ENCODE results near the gene SLC20A1. TPM values are rescaled to one million over a fixed set of nuclear protein-coding genes. Genes with fewer than 3 reads are reported as not detected.
A peak's percentile ranks its signal among the peaks of the same experiment; 100 is the strongest.

SLC20A1 gene
- total and polyA plus RNA-seq, 4 donors: 7.0 to 82.6 (median 35.8) TPM

DNA sequence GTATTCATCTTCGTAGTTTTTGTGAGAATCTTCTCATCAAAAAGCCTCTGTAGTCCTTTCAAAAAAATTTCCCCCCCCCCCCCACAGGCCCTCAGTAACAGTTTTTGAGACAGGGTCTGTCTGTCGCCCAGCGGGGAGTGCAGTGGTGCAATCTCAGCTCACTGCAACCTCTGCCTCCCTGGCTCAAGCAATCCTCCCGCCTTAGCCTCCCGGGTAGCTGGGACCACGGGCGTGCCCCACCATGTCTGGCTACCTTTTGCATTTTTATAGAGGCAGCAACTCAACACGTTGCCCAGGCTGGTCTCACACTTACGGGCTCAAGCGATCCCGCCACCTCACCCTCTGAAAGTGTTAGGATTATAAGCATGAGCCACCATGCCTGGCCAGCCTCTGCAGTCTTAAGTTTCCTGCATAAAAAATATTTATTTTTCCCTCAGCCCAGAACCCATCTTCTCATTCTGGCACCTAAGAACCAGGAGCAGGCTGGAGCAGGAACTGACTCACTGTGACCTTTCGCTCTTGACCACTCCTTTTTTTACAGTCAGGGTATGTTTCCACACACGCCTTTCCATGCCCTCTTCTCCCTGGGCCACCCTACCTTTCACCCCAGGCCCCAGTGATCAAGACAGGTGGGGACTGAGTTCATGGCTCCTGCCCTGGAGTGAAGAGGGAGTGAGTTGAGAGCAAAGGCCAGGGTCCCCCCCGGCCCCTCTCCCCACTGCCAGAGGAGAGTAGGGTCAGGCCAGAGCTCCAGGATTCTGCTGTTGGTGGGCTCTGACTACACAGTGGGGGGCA is 42.5 kb downstream of the SLC20A1 start:
- no peak for DNase-seq

DNA sequence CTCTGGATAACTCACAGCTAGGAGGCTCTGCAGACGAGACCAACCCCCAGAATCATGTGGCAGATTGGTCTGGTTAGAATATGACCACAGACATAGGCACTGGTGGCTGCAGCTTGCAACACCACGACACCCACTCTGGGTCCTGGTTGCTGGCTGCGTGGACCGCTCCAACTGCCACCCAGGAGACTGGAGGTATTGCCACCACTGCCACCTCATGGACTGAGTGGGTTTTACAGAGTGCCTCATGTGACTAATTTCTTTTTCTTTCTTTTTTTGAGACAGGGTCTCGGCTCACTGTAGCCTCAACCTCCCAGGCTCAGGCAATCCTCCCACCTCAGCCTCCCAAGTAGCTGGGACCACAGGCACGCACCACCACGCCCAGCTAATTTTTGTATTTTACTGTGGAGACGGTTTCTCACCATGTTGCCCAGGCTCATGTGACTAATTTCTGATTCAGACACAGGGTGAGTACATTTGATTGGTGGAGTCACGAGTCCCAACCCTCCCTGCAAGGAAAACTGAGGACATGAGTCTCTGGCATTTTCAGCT is 45.2 kb downstream of the SLC20A1 start:
- peak; percentile 82 to 83 for DNase-seq
- Histone ChIP-seq H3K27ac (ENCODE audit: low read depth in 1 of 2, low read length in 2 of 2) (no peak overlapping the region), H3K4me3 (ENCODE audit: low read length in 2 of 2) (no peak overlapping the region), H3K36me3 (ENCODE audit: control insufficient read depth in 1 of 2, insufficient read depth in 2 of 2, low read length in 1 of 2) (no peaks in the 10 kb centered on the region), H3K4me1 (ENCODE audit: control insufficient read depth in 1 of 2, insufficient read depth in 2 of 2, low read length in 2 of 2) (no peaks in the 10 kb centered on the region), H3K9me3 (ENCODE audit: control insufficient read depth, low read length) (no peaks in the 10 kb centered on the region), H3K27me3 (ENCODE audit: control insufficient read depth in 1 of 2, insufficient read depth in 2 of 2, low read length in 1 of 2) (no peaks in the 10 kb centered on the region)
- intact Hi-C loops (cut with DNase I): loop anchor here in 1 of 2 donors (1.0 to 5.0 kb wide), 2 partner anchors 65 to 89 kb away; no protein-coding TSS in a partner anchor
- ATAC-seq (ENCODE audit: low FRiP score): peak; percentile 69
- 35 to 41% methylated on average over 9 of the region's 9 CpGs for WGBS, 2 donors

More for the DNA sequence above, 42.5 kb downstream of the SLC20A1 start:
- intact Hi-C loops (cut with DNase I): no loop called here
- WGBS, 2 donors: 89 to 92% methylated on average over 14 of the region's 14 CpGs
- no peak overlapping the region for H3K4me3 ChIP-seq (ENCODE audit: low read length in 2 of 2)
- H3K27ac ChIP-seq (ENCODE audit: low read depth in 1 of 2, low read length in 2 of 2): no peak overlapping the region
- H3K36me3 ChIP-seq (ENCODE audit: control insufficient read depth in 1 of 2, insufficient read depth in 2 of 2, low read length in 1 of 2): no peaks in the 10 kb centered on the region
- ATAC-seq (ENCODE audit: low FRiP score): no peak
- no peaks in the 10 kb centered on the region for H3K27me3 ChIP-seq (ENCODE audit: control insufficient read depth in 1 of 2, insufficient read depth in 2 of 2, low read length in 1 of 2)
- no peaks in the 10 kb centered on the region for H3K4me1 ChIP-seq (ENCODE audit: control insufficient read depth in 1 of 2, insufficient read depth in 2 of 2, low read length in 2 of 2)
- H3K9me3 ChIP-seq (ENCODE audit: control insufficient read depth, low read length): no peaks in the 10 kb centered on the region

DNA sequence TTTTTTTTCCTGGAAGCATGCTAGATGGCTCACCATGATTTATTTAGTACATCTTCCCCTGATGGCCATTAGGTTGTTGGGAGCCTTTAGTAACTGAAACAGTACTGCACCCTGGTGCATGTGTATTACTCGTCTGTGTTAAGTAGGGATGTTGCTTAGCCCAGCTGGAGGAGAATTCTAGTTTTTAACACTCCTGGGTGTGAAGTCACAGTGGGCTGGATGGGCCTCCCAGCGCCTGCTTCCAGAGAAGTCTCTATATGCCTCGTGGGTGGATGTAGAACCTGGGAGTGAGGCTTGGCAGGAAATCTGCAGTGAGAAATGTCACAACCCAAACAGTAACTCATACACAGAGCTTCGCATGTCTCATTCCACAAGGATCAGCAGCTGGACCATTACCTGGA is 46.1 kb downstream of the SLC20A1 start:
- intact Hi-C loops (cut with DNase I): loop anchor here in 1 of 2 donors (1.0 to 5.0 kb wide), 2 partner anchors 66 to 90 kb away; no protein-coding TSS in a partner anchor

DNA sequence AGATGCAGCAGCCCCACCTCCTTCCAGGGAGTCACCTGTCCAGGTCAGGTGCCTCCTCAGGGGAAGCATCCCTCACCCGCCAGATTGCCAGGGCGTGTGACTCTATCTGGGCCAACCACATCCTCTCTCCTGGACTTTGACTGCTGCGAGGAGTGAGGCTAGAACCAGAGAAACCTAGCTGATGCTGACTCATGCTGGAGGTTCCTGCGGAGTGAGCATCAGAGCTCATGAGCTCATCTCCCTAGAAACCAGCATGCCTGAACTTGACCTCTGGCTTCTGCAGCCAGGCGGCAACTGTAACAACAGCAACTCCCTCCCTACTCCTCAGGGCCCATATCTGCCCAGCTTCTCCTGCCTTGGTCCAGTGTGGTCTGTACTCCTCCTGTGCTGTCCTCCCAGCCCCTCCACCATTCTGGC is 46.8 kb downstream of the SLC20A1 start:
- 57 to 62% methylated on average over 5 of the region's 5 CpGs for WGBS, 2 donors
- H3K27me3 ChIP-seq (ENCODE audit: control insufficient read depth in 1 of 2, insufficient read depth in 2 of 2, low read length in 1 of 2): no peaks in the 10 kb centered on the region
- DNase-seq (peak in 1 of 2 donors; percentile 72), ATAC-seq (ENCODE audit: low FRiP score) (peak; percentile 55)
- H3K4me1 ChIP-seq (ENCODE audit: control insufficient read depth in 1 of 2, insufficient read depth in 2 of 2, low read length in 2 of 2): no peaks in the 10 kb centered on the region
- H3K9me3 ChIP-seq (ENCODE audit: control insufficient read depth, low read length): no peaks in the 10 kb centered on the region
- no peaks in the 10 kb centered on the region for H3K36me3 ChIP-seq (ENCODE audit: control insufficient read depth in 1 of 2, insufficient read depth in 2 of 2, low read length in 1 of 2)
- H3K27ac ChIP-seq (ENCODE audit: low read depth in 1 of 2, low read length in 2 of 2): no peak overlapping the region
- intact Hi-C loops (cut with DNase I): loop anchor here in 1 of 2 donors (5.0 kb wide), 1 partner anchor 90 kb away; no protein-coding TSS in a partner anchor
- H3K4me3 ChIP-seq (ENCODE audit: low read length in 2 of 2): no peak overlapping the region

More for the DNA sequence above, 46.1 kb downstream of the SLC20A1 start:
- Histone ChIP-seq H3K36me3 (ENCODE audit: control insufficient read depth in 1 of 2, insufficient read depth in 2 of 2, low read length in 1 of 2) (no peaks in the 10 kb centered on the region), H3K4me1 (ENCODE audit: control insufficient read depth in 1 of 2, insufficient read depth in 2 of 2, low read length in 2 of 2) (no peaks in the 10 kb centered on the region), H3K4me3 (ENCODE audit: low read length in 2 of 2) (no peak overlapping the region), H3K9me3 (ENCODE audit: control insufficient read depth, low read length) (no peaks in the 10 kb centered on the region), H3K27ac (ENCODE audit: low read depth in 1 of 2, low read length in 2 of 2) (no peak overlapping the region), H3K27me3 (ENCODE audit: control insufficient read depth in 1 of 2, insufficient read depth in 2 of 2, low read length in 1 of 2) (no peaks in the 10 kb centered on the region)
- ATAC-seq (ENCODE audit: low FRiP score) (no peak), DNase-seq (no peak)
- WGBS, 2 donors: 63 to 65% methylated on average over 4 of the region's 4 CpGs

DNA sequence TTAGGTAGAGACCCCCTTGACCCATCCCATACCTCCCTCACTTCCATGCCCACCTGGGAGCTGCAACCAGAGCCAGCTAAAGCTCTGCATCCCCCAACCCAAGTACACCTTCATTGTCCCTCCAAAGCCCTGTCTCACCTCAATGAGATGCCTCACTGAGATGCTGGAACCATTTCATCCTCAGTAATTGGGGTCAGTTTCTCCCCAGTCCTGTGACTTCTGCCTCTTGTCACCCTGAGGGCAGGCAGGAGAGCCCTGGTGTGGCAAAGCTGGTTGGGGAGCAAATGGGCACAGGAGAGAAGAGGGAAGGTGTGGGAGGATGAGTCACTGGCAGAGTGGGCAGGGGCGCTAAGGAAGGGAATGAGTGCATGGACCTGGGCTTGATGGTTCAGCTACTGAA is 47.2 kb downstream of the SLC20A1 start:
- peak; percentile 9 for ATAC-seq (ENCODE audit: low FRiP score)
- Histone ChIP-seq H3K4me3 (ENCODE audit: low read length in 2 of 2) (no peak overlapping the region), H3K36me3 (ENCODE audit: control insufficient read depth in 1 of 2, insufficient read depth in 2 of 2, low read length in 1 of 2) (no peaks in the 10 kb centered on the region)

DNA sequence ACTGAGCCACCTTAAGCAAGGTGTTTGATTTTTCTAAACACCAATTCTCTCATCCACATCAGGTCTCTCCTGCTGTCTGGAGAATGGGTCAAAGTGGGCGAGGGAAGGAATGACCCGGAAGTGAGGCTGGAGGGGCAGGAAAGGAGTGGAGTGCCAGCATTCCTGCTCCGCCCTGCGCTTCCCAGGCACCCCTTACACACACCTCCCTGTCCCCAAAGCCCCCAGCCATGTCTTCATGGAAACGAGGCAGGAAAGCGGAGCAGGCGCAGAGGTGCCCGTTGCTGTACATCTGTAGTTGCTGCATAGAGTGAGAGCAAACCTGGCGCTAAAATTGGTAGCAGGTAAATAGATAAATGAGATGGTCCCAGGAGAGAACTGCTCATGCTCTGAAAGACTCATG is 47.9 kb downstream of the SLC20A1 start:
- H3K4me3 ChIP-seq (ENCODE audit: low read length in 2 of 2): no peak overlapping the region
- no peaks in the 10 kb centered on the region for H3K9me3 ChIP-seq (ENCODE audit: control insufficient read depth, low read length)
- WGBS, 2 donors: 84 to 92% methylated on average over 9 of the region's 9 CpGs
- intact Hi-C loops (cut with DNase I): loop anchor here in 1 of 2 donors (5.0 kb wide), 1 partner anchor 91 kb away; no protein-coding TSS in a partner anchor
- H3K4me1 ChIP-seq (ENCODE audit: control insufficient read depth in 1 of 2, insufficient read depth in 2 of 2, low read length in 2 of 2): no peaks in the 10 kb centered on the region
- no peak overlapping the region for H3K27ac ChIP-seq (ENCODE audit: low read depth in 1 of 2, low read length in 2 of 2)
- no peaks in the 10 kb centered on the region for H3K27me3 ChIP-seq (ENCODE audit: control insufficient read depth in 1 of 2, insufficient read depth in 2 of 2, low read length in 1 of 2)
- DNase-seq (no peak), ATAC-seq (ENCODE audit: low FRiP score) (no peak)
- H3K36me3 ChIP-seq (ENCODE audit: control insufficient read depth in 1 of 2, insufficient read depth in 2 of 2, low read length in 1 of 2): no peaks in the 10 kb centered on the region

More for the DNA sequence above, 47.2 kb downstream of the SLC20A1 start:
- no peaks in the 10 kb centered on the region for H3K27me3 ChIP-seq (ENCODE audit: control insufficient read depth in 1 of 2, insufficient read depth in 2 of 2, low read length in 1 of 2)
- H3K27ac ChIP-seq (ENCODE audit: low read depth in 1 of 2, low read length in 2 of 2): no peak overlapping the region
- H3K9me3 ChIP-seq (ENCODE audit: control insufficient read depth, low read length): no peaks in the 10 kb centered on the region
- intact Hi-C loops (cut with DNase I): loop anchor here in 1 of 2 donors (5.0 kb wide), 1 partner anchor 91 kb away; no protein-coding TSS in a partner anchor
- no peaks in the 10 kb centered on the region for H3K4me1 ChIP-seq (ENCODE audit: control insufficient read depth in 1 of 2, insufficient read depth in 2 of 2, low read length in 2 of 2)
- 92 to 94% methylated on average over 1 of the region's 1 CpG for WGBS, 2 donors
- no peak for DNase-seq

DNA sequence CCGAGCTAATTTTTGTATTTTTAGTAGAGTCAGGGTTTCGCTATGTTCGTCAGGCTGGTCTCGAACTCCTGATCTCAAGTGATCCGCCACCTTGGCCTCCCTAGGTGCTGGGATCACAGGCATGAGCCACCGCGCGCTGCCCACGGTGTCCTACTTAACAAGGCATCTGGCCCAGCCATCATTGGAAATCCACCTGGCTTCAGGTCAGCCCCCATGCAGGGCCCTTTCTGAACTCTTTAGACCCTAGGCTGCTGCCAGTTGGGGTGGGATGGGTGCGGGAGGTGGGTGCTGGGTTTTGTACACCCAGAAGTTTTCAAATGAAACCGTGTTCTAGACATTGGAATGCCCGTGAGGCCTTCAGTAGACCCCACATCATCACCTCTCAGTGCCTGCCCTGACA is 48.4 kb downstream of the SLC20A1 start:
- H3K4me1 ChIP-seq (ENCODE audit: control insufficient read depth in 1 of 2, insufficient read depth in 2 of 2, low read length in 2 of 2): no peaks in the 10 kb centered on the region
- intact Hi-C loops (cut with DNase I): loop anchor here in 1 of 2 donors (5.0 kb wide), 1 partner anchor 92 kb away; no protein-coding TSS in a partner anchor
- WGBS, 2 donors: 95% methylated on average over 12 of the region's 12 CpGs
- no peaks in the 10 kb centered on the region for H3K9me3 ChIP-seq (ENCODE audit: control insufficient read depth, low read length)
- no peak overlapping the region for H3K27ac ChIP-seq (ENCODE audit: low read depth in 1 of 2, low read length in 2 of 2)
- DNase-seq (no peak), ATAC-seq (ENCODE audit: low FRiP score) (no peak)
- no peaks in the 10 kb centered on the region for H3K27me3 ChIP-seq (ENCODE audit: control insufficient read depth in 1 of 2, insufficient read depth in 2 of 2, low read length in 1 of 2)
- no peak overlapping the region for H3K4me3 ChIP-seq (ENCODE audit: low read length in 2 of 2)
- no peaks in the 10 kb centered on the region for H3K36me3 ChIP-seq (ENCODE audit: control insufficient read depth in 1 of 2, insufficient read depth in 2 of 2, low read length in 1 of 2)

DNA sequence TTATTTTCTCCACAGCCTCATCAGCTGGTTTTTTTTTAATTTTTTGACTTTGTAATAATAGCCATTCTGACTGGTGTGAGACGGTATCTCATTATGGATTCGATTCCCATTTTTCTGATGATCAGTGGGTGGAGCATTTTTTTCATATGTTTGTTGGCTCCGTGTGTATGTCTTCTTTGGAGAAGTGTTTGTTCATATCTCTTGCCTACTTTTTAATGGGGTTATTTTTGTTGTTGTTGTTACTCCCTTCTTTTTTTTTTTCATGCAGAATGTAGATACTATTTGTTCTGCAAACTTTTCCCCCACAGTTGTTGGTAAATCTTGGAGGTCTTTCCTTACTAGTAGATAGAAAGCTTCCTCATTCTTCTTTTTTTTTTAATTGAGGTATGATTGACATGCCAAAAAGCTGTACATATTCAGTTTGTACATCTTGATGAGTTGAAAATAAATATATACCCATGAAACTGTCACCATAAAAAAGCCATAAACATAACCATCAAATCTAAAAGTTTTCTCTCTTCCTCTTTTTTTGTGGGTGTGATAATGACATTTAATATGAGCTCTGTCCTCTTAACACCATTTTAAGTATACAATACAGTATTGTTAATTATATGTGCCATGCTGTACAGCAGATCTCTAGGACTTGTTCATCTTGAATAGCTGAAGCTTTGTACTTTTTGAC is 53.2 kb downstream of the SLC20A1 start:
- intact Hi-C loops (cut with DNase I): no loop called here
- ATAC-seq (ENCODE audit: low FRiP score) (no peak), DNase-seq (no peak)
- Histone ChIP-seq H3K27me3 (ENCODE audit: control insufficient read depth in 1 of 2, insufficient read depth in 2 of 2, low read length in 1 of 2) (no peaks in the 10 kb centered on the region), H3K4me3 (ENCODE audit: low read length in 2 of 2) (no peak overlapping the region), H3K4me1 (ENCODE audit: control insufficient read depth in 1 of 2, insufficient read depth in 2 of 2, low read length in 2 of 2) (no peaks in the 10 kb centered on the region), H3K27ac (ENCODE audit: low read depth in 1 of 2, low read length in 2 of 2) (no peak overlapping the region), H3K36me3 (ENCODE audit: control insufficient read depth in 1 of 2, insufficient read depth in 2 of 2, low read length in 1 of 2) (no peaks in the 10 kb centered on the region), H3K9me3 (ENCODE audit: control insufficient read depth, low read length) (no peaks in the 10 kb centered on the region)
- 81 to 90% methylated on average over 3 of the region's 3 CpGs for WGBS, 2 donors
